Measurements from ENCODE around the gene EPHB2.

- TF ChIP-seq EZH2 (IDR thresholded peaks at IDR 0.05): no peak
- TF ChIP-seq FOXP2 (optimal IDR thresholded peaks at IDR 0.05; ENCODE audit: control extremely low read depth, extremely low read length, insufficient read depth): no peak
- no peak for TF ChIP-seq POLR2AphosphoS5 (IDR thresholded peaks at IDR 0.05; ENCODE audit: borderline replicate concordance, low read depth, low read length)
These were observed 168.8 kb downstream of the EPHB2 start for GRCh38 chr1:22879445-22879844.

Measured in SK-N-MC (cell line).